Tibial artery (tissue), 4 donors: ENCODE data around the gene FNDC3B.

Experiments
- DNase-seq, 2 donors: peaks; one replicate each; pipeline ENCODE4 v3.0.0-alpha.2; 2019
- H3K27ac ChIP-seq, 2 donors: fragments of 200-600 bp; sonication (generic) in 1 of 2; 1 replicate in 1 of 2; 2 replicates in 1 of 2; pipeline ENCODE4 v1.5.1; 2018 to 2019; ENCODE audit warnings: mild to moderate bottlenecking in 1 of 2
- H3K27me3 ChIP-seq, 2 donors: fragments of 200-600 bp; sonication (generic) in 1 of 2; one replicate each; pipeline versions ENCODE4 v1.5.1 to v1.6.0; 2016 to 2019
- H3K36me3 ChIP-seq, 3 donors: fragments of 200-600 bp; sonication (generic) in 2 of 3; one replicate each; pipeline ENCODE4 v1.5.1; 2016 to 2019; ENCODE audit warnings: mild to moderate bottlenecking in 2 of 3
- H3K4me1 ChIP-seq, 4 donors: fragments of 200-600 bp; sonication (generic) in 2 of 4; 1 replicate in 3 of 4; 2 replicates in 1 of 4; pipeline ENCODE4 v1.5.1; 2016 to 2019
- H3K4me3 ChIP-seq, 2 donors: fragments of 200-600 bp; sonication (generic) in 1 of 2; 1 replicate in 1 of 2; 2 replicates in 1 of 2; pipeline ENCODE4 v1.5.1; 2018 to 2019; ENCODE audit warnings: mild to moderate bottlenecking in 2 of 2
- H3K9me3 ChIP-seq, 3 donors: fragments of 200-600 bp; sonication (generic) in 1 of 3; one replicate each; pipeline ENCODE4 v1.5.1; 2016 to 2019
- intact Hi-C: fragments of 100-400 bp; cut with DNase I; formaldehyde crosslinking; loops from one replicate; pipeline ENCODE4 v1.15.0; 2023; ENCODE audit warnings: low total_unique reads
- TF ChIP-seq, protein P1 (sequence below), 2 experiments: fragments of 200-600 bp in 1 of 2; fragments of 450-650 bp in 1 of 2; IDR thresholded peaks; one replicate each; pipeline ENCODE4 v1.5.1; 2017 to 2019; ENCODE audit warnings: antibody characterized with exemption in 2 of 2, mild to moderate bottlenecking in 1 of 2, moderate library complexity in 1 of 2

Gene FNDC3B

DNA sequence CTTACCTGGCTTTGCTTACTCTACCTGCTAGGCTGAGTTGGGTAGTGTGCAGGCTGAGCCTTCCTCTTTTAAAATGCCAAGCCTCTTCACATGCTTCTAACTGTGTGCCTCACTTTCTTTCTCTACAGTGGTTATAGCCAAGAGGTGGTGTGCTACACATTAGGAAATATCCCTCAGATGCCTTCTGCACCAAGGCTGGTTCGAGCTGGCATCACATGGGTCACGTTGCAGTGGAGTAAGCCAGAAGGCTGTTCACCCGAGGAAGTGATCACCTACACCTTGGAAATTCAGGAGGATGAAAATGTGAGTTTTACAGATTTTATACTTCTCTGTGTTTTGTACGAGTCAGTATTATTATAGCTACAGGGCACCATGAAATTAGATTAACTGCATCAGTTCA is 291.0 kb downstream of the FNDC3B start:
- no peaks in the 10 kb centered on the region for H3K9me3 ChIP-seq
- H3K4me1 ChIP-seq: peaks cover 0 to 12% (median 2%) of the 10 kb centered on the region in 4 donors
- no peak for DNase-seq
- H3K4me3 ChIP-seq: no peak overlapping the region
- no peaks in the 10 kb centered on the region for H3K27me3 ChIP-seq
- H3K27ac ChIP-seq: no peak overlapping the region
- intact Hi-C loops: loop anchor here (5.0 kb wide), 1 partner anchor 288 kb away; no protein-coding TSS in a partner anchor
- TF ChIP-seq, protein P1, sequence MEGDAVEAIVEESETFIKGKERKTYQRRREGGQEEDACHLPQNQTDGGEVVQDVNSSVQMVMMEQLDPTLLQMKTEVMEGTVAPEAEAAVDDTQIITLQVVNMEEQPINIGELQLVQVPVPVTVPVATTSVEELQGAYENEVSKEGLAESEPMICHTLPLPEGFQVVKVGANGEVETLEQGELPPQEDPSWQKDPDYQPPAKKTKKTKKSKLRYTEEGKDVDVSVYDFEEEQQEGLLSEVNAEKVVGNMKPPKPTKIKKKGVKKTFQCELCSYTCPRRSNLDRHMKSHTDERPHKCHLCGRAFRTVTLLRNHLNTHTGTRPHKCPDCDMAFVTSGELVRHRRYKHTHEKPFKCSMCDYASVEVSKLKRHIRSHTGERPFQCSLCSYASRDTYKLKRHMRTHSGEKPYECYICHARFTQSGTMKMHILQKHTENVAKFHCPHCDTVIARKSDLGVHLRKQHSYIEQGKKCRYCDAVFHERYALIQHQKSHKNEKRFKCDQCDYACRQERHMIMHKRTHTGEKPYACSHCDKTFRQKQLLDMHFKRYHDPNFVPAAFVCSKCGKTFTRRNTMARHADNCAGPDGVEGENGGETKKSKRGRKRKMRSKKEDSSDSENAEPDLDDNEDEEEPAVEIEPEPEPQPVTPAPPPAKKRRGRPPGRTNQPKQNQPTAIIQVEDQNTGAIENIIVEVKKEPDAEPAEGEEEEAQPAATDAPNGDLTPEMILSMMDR (IDR thresholded peaks at IDR 0.05): no peak
- peaks cover 27 to 56% (median 50%) of the 10 kb centered on the region in 3 donors for H3K36me3 ChIP-seq

DNA sequence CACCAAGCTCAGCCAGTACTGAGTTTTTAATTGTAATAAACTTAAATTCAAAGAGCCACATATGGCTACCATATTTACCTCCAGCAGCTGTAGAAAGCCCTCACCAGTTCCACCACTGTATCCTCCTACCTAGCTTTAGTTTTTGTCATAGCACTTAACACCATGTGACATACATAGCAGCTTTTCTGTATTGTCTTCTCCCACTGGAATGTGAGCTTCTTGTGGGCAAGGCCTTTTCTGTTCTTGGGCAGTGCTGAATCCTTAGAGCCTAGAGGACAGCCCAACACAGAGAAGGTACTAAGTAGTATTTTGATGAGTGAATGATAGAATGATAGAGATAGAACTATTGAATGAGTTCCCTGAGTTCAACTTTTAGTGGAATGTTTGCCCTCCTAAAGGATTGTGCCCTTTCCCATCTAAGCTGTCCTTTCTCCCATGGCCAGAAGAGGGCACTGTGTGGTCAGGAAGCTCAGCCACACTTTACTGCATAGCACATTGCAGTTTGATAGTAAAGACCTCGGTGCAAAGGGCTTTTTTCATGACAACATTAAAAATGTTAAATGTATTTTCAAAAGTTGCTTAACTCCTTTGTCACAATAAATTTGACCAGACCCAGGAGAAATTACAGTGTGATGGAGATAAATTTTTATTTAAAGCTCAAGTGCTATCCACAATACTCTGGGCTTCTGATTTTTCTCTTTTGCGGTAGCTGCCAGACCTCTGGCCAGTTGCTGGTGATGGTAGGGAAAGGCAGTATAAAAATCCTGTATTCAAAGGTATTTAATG is 293.1 kb downstream of the FNDC3B start:
- no peaks in the 10 kb centered on the region for H3K9me3 ChIP-seq
- peak in 1 of 2 donors; percentile 74 for DNase-seq
- no peaks in the 10 kb centered on the region for H3K27me3 ChIP-seq
- H3K27ac ChIP-seq: peak overlapping the region; percentile 42 to 57
- TF ChIP-seq, protein P1 (IDR thresholded peaks at IDR 0.05): peak; percentile 82 to 87
- no peak overlapping the region for H3K4me3 ChIP-seq
- H3K4me1 ChIP-seq: peaks cover 0 to 12% (median 2%) of the 10 kb centered on the region in 4 donors
- H3K36me3 ChIP-seq: peaks cover 22 to 59% (median 53%) of the 10 kb centered on the region in 3 donors
- intact Hi-C loops: loop anchor here (5.0 kb wide), 1 partner anchor 290 kb away; no protein-coding TSS in a partner anchor

DNA sequence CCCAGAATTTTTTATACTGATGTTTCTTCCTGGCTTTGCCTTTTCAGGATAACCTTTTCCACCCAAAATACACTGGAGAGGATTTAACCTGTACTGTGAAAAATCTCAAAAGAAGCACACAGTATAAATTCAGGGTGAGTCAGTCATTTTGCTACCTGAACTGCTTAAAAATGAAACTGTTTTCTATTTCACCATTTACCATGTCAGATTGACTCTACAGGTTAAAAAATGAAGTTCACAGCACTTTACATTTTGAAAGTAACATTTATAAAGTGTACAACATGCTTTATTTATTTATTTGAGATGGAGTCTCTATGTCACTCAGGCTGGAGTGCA is 293.6 kb downstream of the FNDC3B start:
- Histone ChIP-seq H3K9me3 (no peaks in the 10 kb centered on the region), H3K27ac (peak overlapping the region; percentile 14 to 57), H3K27me3 (no peaks in the 10 kb centered on the region), H3K4me3 (no peak overlapping the region), H3K4me1 (peaks cover 0 to 12% (median 2%) of the 10 kb centered on the region in 4 donors), H3K36me3 (peaks cover 22 to 64% (median 53%) of the 10 kb centered on the region in 3 donors)
- no peak for DNase-seq
- intact Hi-C loops: loop anchor here (5.0 kb wide), 1 partner anchor 291 kb away; no protein-coding TSS in a partner anchor
- TF ChIP-seq, protein P1 (IDR thresholded peaks at IDR 0.05): no peak

DNA sequence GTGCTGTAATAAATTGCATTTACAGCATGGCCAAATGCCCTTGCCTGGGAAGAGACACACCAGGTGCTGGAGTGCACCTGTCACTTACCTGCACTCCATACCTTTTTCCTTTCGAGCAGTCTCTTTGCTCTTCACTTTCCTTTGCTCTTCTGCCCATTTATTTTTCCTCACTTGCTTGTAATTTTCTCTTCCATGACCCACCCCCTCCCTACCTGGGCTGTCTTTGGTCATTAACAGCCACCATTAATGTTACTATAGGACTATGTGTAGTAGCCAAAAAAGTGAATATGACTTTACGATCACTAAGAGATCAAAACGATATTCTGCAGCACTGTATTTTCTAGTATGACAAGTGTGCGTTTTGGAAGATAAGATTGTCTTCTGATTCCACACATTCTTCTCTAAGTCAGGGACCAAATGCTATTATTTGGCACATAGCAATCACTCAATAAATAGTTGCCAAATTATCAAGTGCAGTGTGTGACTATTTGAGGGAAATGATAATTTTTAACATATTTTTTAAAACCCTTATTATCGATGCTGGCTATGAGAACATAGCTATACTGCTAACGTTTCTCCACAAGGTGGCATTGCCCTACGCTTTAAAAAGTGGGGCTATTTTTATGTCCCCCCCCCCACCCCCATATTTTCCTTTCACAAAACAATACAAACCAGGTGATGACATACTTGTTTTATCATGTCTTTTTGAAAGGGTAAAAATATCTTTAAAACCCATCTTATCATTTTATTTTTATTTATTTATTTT is 294.5 kb downstream of the FNDC3B start:
- intact Hi-C loops: loop anchor here (5.0 kb wide), 1 partner anchor 292 kb away; no protein-coding TSS in a partner anchor

DNA sequence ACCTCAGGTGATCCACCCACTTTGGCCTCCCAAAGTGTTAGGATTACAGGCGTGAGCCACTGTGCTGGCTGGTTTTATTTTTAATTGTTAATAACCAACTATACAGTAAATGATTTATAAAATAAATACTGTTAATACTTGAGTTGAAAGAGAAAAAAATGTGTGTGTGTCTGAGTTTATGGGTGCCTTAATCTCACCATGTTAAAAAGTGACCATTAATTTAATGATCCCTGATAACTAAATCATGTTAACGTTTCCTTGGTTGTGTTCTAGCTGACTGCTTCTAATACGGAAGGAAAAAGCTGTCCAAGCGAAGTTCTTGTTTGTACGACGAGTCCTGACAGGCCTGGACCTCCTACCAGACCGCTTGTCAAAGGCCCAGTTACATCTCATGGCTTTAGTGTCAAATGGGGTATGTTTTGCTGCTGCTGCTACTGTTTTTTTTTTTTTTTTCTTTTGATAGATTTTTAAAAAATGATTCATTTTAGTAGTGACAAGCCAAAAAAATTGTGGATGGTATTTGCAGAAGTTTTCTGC is 295.4 kb downstream of the FNDC3B start:
- H3K9me3 ChIP-seq: no peaks in the 10 kb centered on the region
- H3K4me3 ChIP-seq: no peak overlapping the region
- H3K4me1 ChIP-seq: peaks cover 0 to 12% (median 2%) of the 10 kb centered on the region in 4 donors
- no peaks in the 10 kb centered on the region for H3K27me3 ChIP-seq
- no peak for DNase-seq
- H3K27ac ChIP-seq: no peak overlapping the region
- intact Hi-C loops: loop anchor here (5.0 kb wide), 1 partner anchor 292 kb away; no protein-coding TSS in a partner anchor
- TF ChIP-seq, protein P1 (IDR thresholded peaks at IDR 0.05): no peak
- peaks cover 12 to 57% (median 49%) of the 10 kb centered on the region in 3 donors for H3K36me3 ChIP-seq

More for the DNA sequence above, 294.5 kb downstream of the FNDC3B start:
- H3K4me1 ChIP-seq: peaks cover 0 to 12% (median 2%) of the 10 kb centered on the region in 4 donors
- no peak for DNase-seq
- no peaks in the 10 kb centered on the region for H3K27me3 ChIP-seq
- no peak overlapping the region for H3K4me3 ChIP-seq
- peaks cover 21 to 65% (median 52%) of the 10 kb centered on the region in 3 donors for H3K36me3 ChIP-seq
- no peak overlapping the region for H3K27ac ChIP-seq
- TF ChIP-seq, protein P1 (IDR thresholded peaks at IDR 0.05): no peak
- no peaks in the 10 kb centered on the region for H3K9me3 ChIP-seq
